Vagina (tissue), 2 donors: ENCODE data around the gene ADAM33.

Source experiments
- CTCF ChIP-seq, 3 experiments: fragments of 450-650 bp in 2 of 3; fragments of 200-600 bp in 1 of 3; sonication (generic) in 1 of 3; IDR thresholded peaks; one replicate each; pipeline ENCODE4 v1.5.1; 2017 to 2019; ENCODE audit warnings: antibody characterized with exemption in 3 of 3, mild to moderate bottlenecking in 2 of 3, moderate library complexity in 2 of 3
- POLR2A ChIP-seq, 2 donors: fragments of 450-650 bp; IDR thresholded peaks; one replicate each; pipeline ENCODE4 v1.6.1; 2017; ENCODE audit warnings: antibody characterized with exemption in 2 of 2, mild to moderate bottlenecking in 2 of 2, moderate library complexity in 2 of 2
- POLR2AphosphoS5 ChIP-seq, 2 donors: sonication (generic); formaldehyde crosslinking; IDR thresholded peaks; one replicate each; pipeline ENCODE4 v1.9.0; 2017; ENCODE audit warnings: antibody characterized with exemption in 2 of 2, mild to moderate bottlenecking in 2 of 2, low read depth in 1 of 2; ENCODE audit not compliant: insufficient read depth in 1 of 2

DNA sequence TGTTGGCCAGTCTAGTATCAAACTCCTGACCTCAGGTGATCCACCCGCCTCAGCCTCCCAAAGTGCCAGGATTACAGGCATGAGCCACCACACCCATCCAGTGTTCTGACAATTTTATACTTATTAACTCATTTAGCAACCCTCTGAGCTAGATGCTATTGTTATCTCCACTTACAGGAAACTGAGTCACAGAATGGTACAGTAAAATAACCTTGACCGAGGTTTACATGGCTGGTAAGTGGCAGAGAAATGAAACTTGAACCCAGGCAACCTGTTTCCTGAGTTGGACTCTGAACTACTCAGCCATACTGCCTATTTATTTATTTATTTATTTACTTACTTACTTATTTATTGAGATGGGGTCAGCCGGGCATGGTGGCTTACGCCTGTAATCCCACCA, 37.2 kb upstream of the ADAM33 start:
- TF ChIP-seq CTCF (IDR thresholded peaks at IDR 0.05) (no peak), POLR2AphosphoS5 (IDR thresholded peaks at IDR 0.05; ENCODE audit: insufficient read depth in 1 of 2, low read depth in 1 of 2) (no peak), POLR2A (IDR thresholded peaks at IDR 0.05) (no peak)
